22Rv1 (cell line): ENCODE results near the gene MSRB3.

Experiments
- CTCF ChIP-seq: fragments of 450-650 bp; IDR thresholded peaks from 2 replicates; pipeline ENCODE4 v1.5.1; 2017; ENCODE audit warnings: mild to moderate bottlenecking
- ZFX ChIP-seq: fragments of 450-650 bp; IDR thresholded peaks from 2 replicates; pipeline ENCODE4 v1.6.1; 2017; ENCODE audit warnings: antibody characterized with exemption, borderline replicate concordance

DNA sequence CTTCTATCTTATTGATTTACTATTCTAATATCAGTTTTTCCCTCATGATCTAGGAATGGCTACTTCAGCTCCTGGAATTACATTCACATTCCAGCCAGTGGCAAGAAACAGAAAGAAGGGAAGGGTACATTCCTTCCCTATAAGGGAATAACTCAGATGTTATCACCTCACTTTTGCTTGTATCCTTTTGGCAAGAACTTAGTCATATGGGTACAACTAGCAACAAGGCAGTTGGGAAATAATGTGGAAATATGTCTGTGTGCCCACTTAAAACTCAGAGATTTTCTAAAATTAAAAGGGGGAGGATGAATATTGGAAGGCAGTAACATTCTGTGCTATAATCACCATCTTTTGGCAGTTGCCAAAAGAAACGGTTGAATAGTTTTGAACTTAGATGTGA, 85.6 kb downstream of the MSRB3 start:
- TF ChIP-seq CTCF: no peak
- TF ChIP-seq ZFX: no peak
